Measurements from ENCODE around the gene SLC6A20.

DNA sequence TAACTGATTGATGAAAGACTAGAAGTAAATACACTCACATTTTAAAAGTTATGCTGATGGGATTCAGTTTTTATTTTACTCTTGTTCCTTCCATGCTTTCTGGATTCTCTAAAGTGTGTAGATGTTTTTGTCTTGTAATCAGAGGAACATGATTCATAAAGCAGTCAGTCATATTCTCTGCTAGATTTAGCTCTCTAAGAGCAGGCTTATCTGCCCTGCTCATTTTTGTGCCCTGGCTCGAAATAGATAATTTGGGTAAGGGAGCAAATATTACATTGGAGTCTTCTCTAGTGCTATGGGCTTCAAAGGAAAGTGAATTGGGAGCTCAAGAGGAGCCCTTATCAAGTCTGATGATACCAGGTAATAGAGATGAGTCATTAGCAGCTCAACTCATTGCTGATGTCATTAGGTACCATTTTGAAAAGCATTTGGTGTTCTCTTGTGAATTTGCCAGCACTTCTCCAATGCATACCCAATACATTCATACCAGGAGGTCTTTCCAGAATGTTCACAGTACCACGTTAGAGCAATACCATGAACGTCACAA is 79.5 kb downstream of the SLC6A20 start:
- TF ChIP-seq, protein P1, sequence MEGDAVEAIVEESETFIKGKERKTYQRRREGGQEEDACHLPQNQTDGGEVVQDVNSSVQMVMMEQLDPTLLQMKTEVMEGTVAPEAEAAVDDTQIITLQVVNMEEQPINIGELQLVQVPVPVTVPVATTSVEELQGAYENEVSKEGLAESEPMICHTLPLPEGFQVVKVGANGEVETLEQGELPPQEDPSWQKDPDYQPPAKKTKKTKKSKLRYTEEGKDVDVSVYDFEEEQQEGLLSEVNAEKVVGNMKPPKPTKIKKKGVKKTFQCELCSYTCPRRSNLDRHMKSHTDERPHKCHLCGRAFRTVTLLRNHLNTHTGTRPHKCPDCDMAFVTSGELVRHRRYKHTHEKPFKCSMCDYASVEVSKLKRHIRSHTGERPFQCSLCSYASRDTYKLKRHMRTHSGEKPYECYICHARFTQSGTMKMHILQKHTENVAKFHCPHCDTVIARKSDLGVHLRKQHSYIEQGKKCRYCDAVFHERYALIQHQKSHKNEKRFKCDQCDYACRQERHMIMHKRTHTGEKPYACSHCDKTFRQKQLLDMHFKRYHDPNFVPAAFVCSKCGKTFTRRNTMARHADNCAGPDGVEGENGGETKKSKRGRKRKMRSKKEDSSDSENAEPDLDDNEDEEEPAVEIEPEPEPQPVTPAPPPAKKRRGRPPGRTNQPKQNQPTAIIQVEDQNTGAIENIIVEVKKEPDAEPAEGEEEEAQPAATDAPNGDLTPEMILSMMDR (IDR thresholded peaks at IDR 0.05), result no peak
- no peak for TF ChIP-seq POLR2A (IDR thresholded peaks at IDR 0.05)

Data from lower leg skin (tissue), 3 donors.